Esophagus muscularis mucosa (tissue), 4 donors: Measurements from ENCODE around the gene PDE4A.

Source experiments
- CTCF ChIP-seq, 3 experiments: fragments of 200-600 bp in 2 of 3; fragments of 450-650 bp in 1 of 3; sonication (generic) in 2 of 3; IDR thresholded peaks; one replicate each; pipeline ENCODE4 v1.5.1; 2017 to 2019; ENCODE audit warnings: antibody characterized with exemption in 3 of 3, mild to moderate bottlenecking in 2 of 3, moderate library complexity in 1 of 3
- EP300 ChIP-seq: sonication (generic); formaldehyde crosslinking; IDR thresholded peaks from one replicate; pipeline ENCODE4 v1.6.1; 2017; ENCODE audit warnings: antibody characterized with exemption
- POLR2A ChIP-seq: fragments of 450-650 bp; IDR thresholded peaks from one replicate; pipeline ENCODE4 v1.6.1; 2017; ENCODE audit warnings: antibody characterized with exemption, moderate library complexity, mild to moderate bottlenecking, low read depth

- TF ChIP-seq CTCF (IDR thresholded peaks at IDR 0.05) (no peak), POLR2A (no peak), EP300 (no peak)
Observed at GRCh38 chr19:10430505-10431253, 10.3 kb downstream of the PDE4A start.
